ENCODE measurements around the gene NELL2. TPM values are rescaled to one million over a fixed set of nuclear protein-coding genes. Genes with fewer than 3 reads are reported as not detected.

Gene NELL2
- total RNA-seq, 1 experiment from 2014 or later = 596 TPM

- no peak for DNase-seq (ENCODE audit: low spot score)
- BruUV-seq (replicated peaks) = no TSS peak
- ChIA-PET CTCF (interaction anchor here (0.6 kb wide), 1 partner anchor 71 kb away, joined by 3 read pairs; no protein-coding TSS in a partner anchor), POLR2A (ENCODE audit: low non-redundant PET) (no interaction called here)
- Histone ChIP-seq H3K4me3 (ENCODE audit: low read depth, low read length, poor library complexity, severe bottlenecking) (no peak overlapping the region), H3K4me1 (ENCODE audit: insufficient read depth, low read length, poor library complexity, severe bottlenecking) (no peaks in the 10 kb centered on the region), H3K9me3 (ENCODE audit: low read depth, low read length, poor library complexity, severe bottlenecking) (peaks cover 17% of the 10 kb centered on the region), H3K27ac (ENCODE audit: low read depth, low read length, poor library complexity, severe bottlenecking) (no peak overlapping the region), H3K27me3 (replicated peaks; ENCODE audit: insufficient read depth, low read depth, low read length, poor library complexity) (no peaks in the 10 kb centered on the region), H3K36me3 (ENCODE audit: insufficient read depth, low read length, poor library complexity, severe bottlenecking) (peaks cover 40% of the 10 kb centered on the region)
- intact Hi-C loops (cut with micrococcal nuclease; ENCODE audit: unreplicated experiment) = no loop called here
- TF ChIP-seq EZH2 (IDR thresholded peaks at IDR 0.05; ENCODE audit: borderline replicate concordance, low read depth, low read length, poor library complexity, severe bottlenecking) (no peak), CTCF (conservative IDR thresholded peaks at IDR 0.05; ENCODE audit: low read depth, low read length) (no peak)
These were observed 208.7 kb downstream of the NELL2 start for GRCh38 chr12:44667461-44667860.

GRCh38 chr12:44663291-44663690 is 212.8 kb downstream of the NELL2 start:
- Histone ChIP-seq H3K9me3 (ENCODE audit: low read depth, low read length, poor library complexity, severe bottlenecking) (no peaks in the 10 kb centered on the region), H3K4me1 (ENCODE audit: insufficient read depth, low read length, poor library complexity, severe bottlenecking) (no peaks in the 10 kb centered on the region), H3K4me3 (ENCODE audit: low read depth, low read length, poor library complexity, severe bottlenecking) (no peak overlapping the region), H3K27ac (ENCODE audit: low read depth, low read length, poor library complexity, severe bottlenecking) (no peak overlapping the region), H3K36me3 (ENCODE audit: insufficient read depth, low read length, poor library complexity, severe bottlenecking) (peaks cover 56% of the 10 kb centered on the region), H3K27me3 (replicated peaks; ENCODE audit: insufficient read depth, low read depth, low read length, poor library complexity) (no peaks in the 10 kb centered on the region)
- intact Hi-C loops (cut with micrococcal nuclease; ENCODE audit: unreplicated experiment) = no loop called here
- TF ChIP-seq CTCF (conservative IDR thresholded peaks at IDR 0.05; ENCODE audit: low read depth, low read length) = no peak
- TF ChIP-seq EZH2 (IDR thresholded peaks at IDR 0.05; ENCODE audit: borderline replicate concordance, low read depth, low read length, poor library complexity, severe bottlenecking) = no peak
- no peak for DNase-seq (ENCODE audit: low spot score)
- ChIA-PET CTCF (no interaction called here), POLR2A (ENCODE audit: low non-redundant PET) (interaction anchor here (0.5 kb wide), 1 partner anchor 206 kb away, joined by 3 read pairs; no protein-coding TSS in a partner anchor)
- BruUV-seq (replicated peaks) = no TSS peak

- Histone ChIP-seq H3K27me3 (replicated peaks; ENCODE audit: insufficient read depth, low read depth, low read length, poor library complexity) (no peaks in the 10 kb centered on the region), H3K4me3 (ENCODE audit: low read depth, low read length, poor library complexity, severe bottlenecking) (no peak overlapping the region), H3K4me1 (ENCODE audit: insufficient read depth, low read length, poor library complexity, severe bottlenecking) (peaks cover 46% of the 10 kb centered on the region), H3K9me3 (ENCODE audit: low read depth, low read length, poor library complexity, severe bottlenecking) (no peaks in the 10 kb centered on the region), H3K36me3 (ENCODE audit: insufficient read depth, low read length, poor library complexity, severe bottlenecking) (peaks cover 11% of the 10 kb centered on the region), H3K27ac (ENCODE audit: low read depth, low read length, poor library complexity, severe bottlenecking) (no peak overlapping the region)
- DNase-seq (ENCODE audit: low spot score) = no peak
- no TSS peak for BruUV-seq (replicated peaks)
- ChIA-PET CTCF (no interaction called here), POLR2A (ENCODE audit: low non-redundant PET) (no interaction called here)
- intact Hi-C loops (cut with micrococcal nuclease; ENCODE audit: unreplicated experiment) = no loop called here
- TF ChIP-seq EZH2 (IDR thresholded peaks at IDR 0.05; ENCODE audit: borderline replicate concordance, low read depth, low read length, poor library complexity, severe bottlenecking) (no peak), CTCF (conservative IDR thresholded peaks at IDR 0.05; ENCODE audit: low read depth, low read length) (no peak; the same call in 1 of the 2 replicates)
These were observed 220.3 kb downstream of the NELL2 start for GRCh38 chr12:44655846-44656245.

Measured in A673 (cell line).